T47D (cell line): ENCODE measurements around the gene SPI1.
"Not testable (repeated sequence)": the region's sequence is repeated elsewhere in the genome, so short reads cannot be mapped to it uniquely, and the experiment has no call there.

Source experiments
- DNase-seq, 2 experiments: peaks; one replicate each; pipeline versions ENCODE4 v3.0.0 to v3.0.0-alpha.2; 2011 to 2012; ENCODE audit warnings: low read depth in 1 of 2, low spot score in 1 of 2
- JUND ChIP-seq: IDR thresholded peaks from 2 replicates; pipeline ENCODE4 v1.6.1; 2012; ENCODE audit warnings: low read depth
- in situ Hi-C: cut with HindIII; loops from 2 replicates; pipeline ENCODE4 v1.10.0; 2016; ENCODE audit warnings: low sequenced_read_pairs, low pct_unique_long_range_greater_than_20kb

The SPI1 gene

GRCh38 chr11:47325271-47326041 lies 52.9 kb downstream of the SPI1 start:
- DNase-seq = no peak
- TF ChIP-seq JUND = no peak
- in situ Hi-C loops = no loop called here

GRCh38 chr11:47324520-47324919 lies 53.8 kb downstream of the SPI1 start:
- no peak for TF ChIP-seq JUND
- in situ Hi-C loops = no loop called here
- no peak for DNase-seq

- no peak for TF ChIP-seq JUND
- no peak for DNase-seq
- in situ Hi-C loops = no loop called here
Observed at GRCh38 chr11:47318166-47318565, 60.2 kb downstream of the SPI1 start.

DNA sequence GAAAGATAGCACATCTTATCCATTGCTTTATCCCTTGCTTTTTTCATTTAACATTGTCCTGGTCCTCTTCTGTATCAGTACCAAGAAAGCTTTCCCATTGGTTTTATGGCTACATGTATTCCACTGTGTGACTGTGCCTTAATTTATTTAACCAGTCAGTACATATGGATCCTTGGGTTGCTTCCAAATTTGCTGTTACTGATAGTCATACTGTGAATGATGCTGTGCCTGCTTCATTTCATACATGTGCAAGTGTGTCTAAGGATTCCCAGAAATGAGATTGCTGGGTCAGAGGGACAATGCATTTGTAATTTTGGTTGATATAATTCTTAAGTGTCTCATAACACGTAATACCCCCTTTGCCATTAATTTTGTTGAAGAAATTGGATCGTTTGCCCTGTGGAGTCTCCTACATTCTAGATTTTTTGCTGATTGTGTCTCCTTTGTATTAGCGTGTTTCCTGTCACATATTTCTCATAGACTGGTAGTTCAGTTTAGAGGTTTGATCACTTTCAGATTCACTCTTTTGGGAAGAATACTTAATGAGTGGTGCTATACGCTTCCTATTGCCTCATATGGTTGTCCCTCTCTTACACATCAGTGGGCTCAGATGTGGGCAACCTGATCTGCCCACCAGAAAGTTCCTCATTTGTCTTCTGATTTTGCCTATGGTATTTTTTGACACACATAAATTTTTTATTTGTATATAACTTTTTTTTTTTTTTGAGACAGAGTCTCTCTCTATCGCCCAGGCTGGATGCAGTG lies 61.1 kb downstream of the SPI1 start:
- no peak for TF ChIP-seq JUND
- in situ Hi-C loops = no loop called here
- DNase-seq = no peak

DNA sequence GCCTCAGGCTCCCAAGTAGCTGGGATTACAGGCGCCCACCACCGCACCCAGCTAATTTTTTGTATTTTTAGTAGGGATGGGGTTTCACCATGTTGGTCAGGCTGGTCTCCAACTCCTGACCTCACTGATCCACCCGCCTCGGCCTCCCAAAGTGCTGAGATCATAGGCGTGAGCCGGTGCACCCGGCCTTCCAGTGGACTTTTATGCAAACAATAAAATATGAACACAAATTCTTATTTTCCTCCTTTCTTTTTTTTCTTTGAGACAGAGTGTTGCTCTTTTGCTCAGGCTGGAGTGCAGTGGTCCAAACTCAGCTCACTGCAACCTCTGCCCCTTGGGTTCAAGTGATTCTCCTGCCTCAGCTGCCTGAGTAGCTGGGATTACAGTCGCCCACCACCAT lies 61.8 kb downstream of the SPI1 start:
- DNase-seq, in situ Hi-C loops: not testable (repeated sequence)

DNA sequence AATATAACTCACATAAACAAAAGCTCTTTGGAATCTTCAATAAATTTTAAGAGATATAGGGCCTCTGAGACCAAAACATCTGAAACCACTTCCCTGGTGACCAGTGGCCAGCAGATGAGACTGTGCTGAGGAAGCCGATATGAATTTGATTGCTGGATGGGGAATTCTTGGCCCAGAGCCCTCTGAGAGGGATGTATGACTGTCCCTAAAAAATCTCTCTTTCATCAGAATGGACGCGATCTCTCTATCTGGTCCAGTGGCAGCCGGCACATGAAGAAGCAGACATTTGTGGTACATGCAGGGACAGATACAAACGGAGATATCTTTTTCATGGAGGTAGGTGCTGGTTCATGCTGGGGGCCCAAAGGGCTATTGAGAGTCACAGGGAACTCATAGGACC lies 63.4 kb downstream of the SPI1 start:
- in situ Hi-C loops = no loop called here

DNA sequence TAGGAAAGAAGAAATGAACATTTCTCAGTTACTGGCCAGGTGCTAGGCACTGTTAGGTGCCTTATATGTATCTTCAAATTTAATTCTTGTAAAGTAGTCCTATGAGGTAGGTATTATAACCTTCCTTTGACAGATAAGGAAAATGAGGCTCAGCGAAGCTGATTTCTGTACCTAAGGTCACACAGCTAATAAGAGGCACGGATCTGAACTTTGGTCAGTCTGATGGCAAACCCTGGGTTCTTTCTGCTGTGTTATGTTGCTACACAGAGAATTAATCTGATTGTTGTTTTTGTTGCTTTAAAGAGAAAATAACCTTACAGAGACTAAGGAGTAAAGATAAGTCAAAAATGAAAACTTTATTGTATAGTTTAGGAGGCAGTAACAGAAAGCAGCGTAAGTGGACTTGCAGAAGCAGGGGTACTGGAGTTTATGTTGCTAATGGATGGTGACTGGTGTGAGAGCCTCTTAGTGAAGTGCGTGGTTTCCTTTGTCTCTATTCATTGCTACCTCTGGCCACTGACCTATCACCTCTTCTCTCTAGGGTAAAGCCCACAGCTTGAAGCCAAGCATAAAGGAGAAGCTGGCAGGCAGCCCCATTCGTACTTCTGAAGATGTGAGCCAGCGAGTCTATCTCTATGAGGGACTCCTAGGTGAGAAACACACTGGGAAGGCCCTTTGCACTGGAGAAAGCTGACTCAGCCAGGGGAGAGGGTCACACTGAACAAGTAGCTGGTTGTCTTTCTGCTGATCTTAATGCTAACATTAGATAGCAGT lies 70.1 kb downstream of the SPI1 start:
- in situ Hi-C loops = no loop called here
- TF ChIP-seq JUND = no peak
- no peak for DNase-seq

More for the DNA sequence above, 63.4 kb downstream of the SPI1 start:
- TF ChIP-seq JUND = no peak
- DNase-seq = no peak

GRCh38 chr11:47306484-47306844 lies 71.9 kb downstream of the SPI1 start:
- no peak for TF ChIP-seq JUND
- peak in 1 of 2 experiments; percentile 14 for DNase-seq
- in situ Hi-C loops = no loop called here

- in situ Hi-C loops = no loop called here
- DNase-seq = peak; percentile 65 to 83
- TF ChIP-seq JUND = no peak
Observed at GRCh38 chr11:47305734-47306483, 72.4 kb downstream of the SPI1 start.
